DND-41 (cell line): ENCODE measurements around the gene UPF3B.

ENCODE experiments used
- ATAC-seq: fragments of 200-7000 bp; cut with Tn5 transposase; 3 replicates; pipeline ENCODE4 v1.9.1; 2021; ENCODE audit warnings: low read depth; ENCODE audit not compliant: insufficient read depth
- DNase-seq: peaks from one replicate; pipeline ENCODE4 v3.0.0-alpha.2; 2020
- H2AFZ ChIP-seq: 2 replicates; pipeline ENCODE4 v1.6.0; 2012; ENCODE audit warnings: low read depth, low read length
- H3K27ac ChIP-seq: 2 replicates; pipeline ENCODE4 v1.5.1; 2012; ENCODE audit warnings: low read length, inconsistent platforms
- H3K27me3 ChIP-seq: fragments of 200-600 bp; sonication (generic); 2 replicates; pipeline ENCODE4 v1.6.0; 2012; ENCODE audit warnings: low read length, mild to moderate bottlenecking, inconsistent platforms; ENCODE audit not compliant: insufficient read depth, poor library complexity
- H3K36me3 ChIP-seq: 2 replicates; pipeline ENCODE4 v1.5.1; 2012; ENCODE audit warnings: low read length, inconsistent platforms; ENCODE audit not compliant: insufficient read depth
- H3K4me1 ChIP-seq: 2 replicates; pipeline ENCODE4 v1.5.1; 2012; ENCODE audit warnings: mild to moderate bottlenecking, low read length; ENCODE audit not compliant: insufficient read depth
- H3K4me2 ChIP-seq: 2 replicates; pipeline ENCODE4 v1.6.0; 2012; ENCODE audit warnings: mild to moderate bottlenecking, moderate library complexity, low read length, inconsistent platforms; ENCODE audit not compliant: insufficient read depth
- H3K4me3 ChIP-seq, 2 experiments: fragments of 200-600 bp in 1 of 2; shearing (Covaris generic) in 1 of 2; 2 replicates each; pipeline ENCODE4 v1.5.1; 2012 to 2016; ENCODE audit warnings: inconsistent platforms in 2 of 2, low read length in 2 of 2, mild to moderate bottlenecking in 2 of 2, low read depth in 1 of 2, moderate library complexity in 1 of 2
- H3K79me2 ChIP-seq: 2 replicates; pipeline ENCODE4 v1.6.0; 2012; ENCODE audit warnings: low read length, inconsistent platforms; ENCODE audit not compliant: insufficient read depth
- H3K9ac ChIP-seq: 2 replicates; pipeline ENCODE4 v1.6.0; 2012; ENCODE audit warnings: low read depth, mild to moderate bottlenecking, inconsistent platforms, low read length, moderate library complexity
- H3K9me3 ChIP-seq: 2 replicates; pipeline ENCODE4 v1.5.1; 2012; ENCODE audit warnings: low read length, moderate library complexity, mild to moderate bottlenecking, inconsistent platforms; ENCODE audit not compliant: insufficient read depth, severe bottlenecking
- H4K20me1 ChIP-seq: 2 replicates; pipeline ENCODE4 v1.6.0; 2012; ENCODE audit warnings: low read length; ENCODE audit not compliant: insufficient read depth
- CTCF ChIP-seq: IDR thresholded peaks from 2 replicates; pipeline ENCODE4 v1.5.1; 2012; ENCODE audit warnings: borderline replicate concordance, low read length, moderate library complexity, mild to moderate bottlenecking; ENCODE audit not compliant: poor library complexity, severe bottlenecking; ENCODE audit errors: extremely low read depth
- EZH2 ChIP-seq: IDR thresholded peaks from 3 replicates; pipeline ENCODE4 v1.6.1; 2012; ENCODE audit warnings: borderline replicate concordance, low read depth, mild to moderate bottlenecking, moderate library complexity, low read length, inconsistent platforms; ENCODE audit not compliant: severe bottlenecking

UPF3B gene

GRCh38 chrX:119852382-119853353, at the start of gene UPF3B:
Gene UPF3B (minus strand): TSS chrX:119852963. CDS start chrX:119852928, 35 bp downstream.
- Histone ChIP-seq H3K9ac (peak within 1 kb of the TSS; percentile 75), H3K4me2 (peak within 1 kb of the TSS; percentile 77), H3K27me3 (no peaks in the 10 kb centered on the region), H3K79me2 (peaks cover 23% of the 10 kb centered on the region), H2AFZ (peak within 1 kb of the TSS; percentile 89), H3K4me1 (peaks cover 21% of the 10 kb centered on the region), H3K9me3 (no peaks in the 10 kb centered on the region), H4K20me1 (no peaks in the 10 kb centered on the region), H3K27ac (peak within 1 kb of the TSS; percentile 88), H3K36me3 (peaks cover 28% of the 10 kb centered on the region), H3K4me3 (peak within 1 kb of the TSS; percentile 68 to 81)
- peak; percentile 94 for ATAC-seq
- peak; percentile 97 for DNase-seq
- no peak for TF ChIP-seq CTCF
- no peak for TF ChIP-seq EZH2

- H3K79me2 ChIP-seq, result no peaks in the 10 kb centered on the region
- no peak for TF ChIP-seq EZH2
- no peak for TF ChIP-seq CTCF
- H3K27ac ChIP-seq, result no peak overlapping the region
- no peak overlapping the region for H3K9ac ChIP-seq
- H3K4me3 ChIP-seq, result no peak overlapping the region
- no peaks in the 10 kb centered on the region for H3K36me3 ChIP-seq
- H3K9me3 ChIP-seq, result no peaks in the 10 kb centered on the region
- no peak overlapping the region for H2AFZ ChIP-seq
- no peaks in the 10 kb centered on the region for H4K20me1 ChIP-seq
- ATAC-seq (no peak), DNase-seq (no peak)
- no peaks in the 10 kb centered on the region for H3K27me3 ChIP-seq
- H3K4me1 ChIP-seq, result no peaks in the 10 kb centered on the region
- no peak overlapping the region for H3K4me2 ChIP-seq
These were observed 48.2 kb upstream of the UPF3B start for GRCh38 chrX:119900976-119901375.

GRCh38 chrX:119899125-119899524, 46.4 kb upstream of the UPF3B start:
- TF ChIP-seq CTCF, result no peak
- no peak for TF ChIP-seq EZH2
- Histone ChIP-seq H3K4me1 (no peaks in the 10 kb centered on the region), H2AFZ (no peak overlapping the region), H3K36me3 (no peaks in the 10 kb centered on the region), H3K9ac (no peak overlapping the region), H3K9me3 (no peaks in the 10 kb centered on the region), H3K27ac (no peak overlapping the region), H4K20me1 (no peaks in the 10 kb centered on the region), H3K27me3 (no peaks in the 10 kb centered on the region), H3K4me2 (no peak overlapping the region), H3K79me2 (no peaks in the 10 kb centered on the region), H3K4me3 (no peak overlapping the region)
- DNase-seq (no peak), ATAC-seq (no peak)
